H1 (cell line): ENCODE results near the gene TBC1D16. TPM values are rescaled to one million over a fixed set of nuclear protein-coding genes. Genes with fewer than 3 reads are reported as not detected.

ENCODE experiments used
- CTCF ChIA-PET: fragments of 300-600 bp; sonication (Branson Sonifier 250); formaldehyde crosslinking; loops from one replicate; lab custom pipeline; 2021; ENCODE audit not compliant: partially characterized antibody; lab: Charles Lee
- POLR2A ChIA-PET: fragments of 300-600 bp; sonication (Branson Sonifier 250); formaldehyde crosslinking; loops from one replicate; lab custom pipeline; 2021; ENCODE audit warnings: inconsistent platforms; ENCODE audit not compliant: partially characterized antibody; lab: Charles Lee
- DNase-seq, 2 experiments: peaks; one replicate each; pipeline versions ENCODE4 v3.0.0 to v3.0.0-alpha.2; 2010 to 2022; ENCODE audit warnings: low spot score in 2 of 2, low read depth in 1 of 2, mixed read lengths in 1 of 2
- FAIRE-seq: peaks from 2 replicates; lab custom pipeline; 2011; peaks lifted over from hg19 to GRCh38; lab: Jason Lieb, UNC
- H2AFZ ChIP-seq: 2 replicates; pipeline ENCODE4 v1.8.1; 2012; ENCODE audit warnings: low read length, inconsistent platforms
- H2AK5ac ChIP-seq: 2 replicates; pipeline ENCODE4 v1.6.1; 2013; ENCODE audit warnings: low read depth, low read length
- H2BK120ac ChIP-seq: replicated peaks from 2 replicates; pipeline ENCODE3; 2013; ENCODE audit warnings: low read depth, low read length, inconsistent platforms
- H2BK12ac ChIP-seq: 2 replicates; pipeline ENCODE4 v1.6.1; 2013; ENCODE audit warnings: low read depth, low read length
- H2BK15ac ChIP-seq: 2 replicates; pipeline ENCODE4 v1.6.1; 2013; ENCODE audit warnings: low read length
- H2BK20ac ChIP-seq: 2 replicates; pipeline ENCODE4 v1.6.1; 2013; ENCODE audit warnings: low read length
- H2BK5ac ChIP-seq: 2 replicates; pipeline ENCODE4 v1.6.1; 2013; ENCODE audit warnings: low read depth, low read length
- H3K14ac ChIP-seq: 2 replicates; pipeline ENCODE4 v1.6.1; 2013; ENCODE audit warnings: inconsistent platforms; ENCODE audit not compliant: insufficient read length
- H3K18ac ChIP-seq: 2 replicates; pipeline ENCODE4 v1.6.1; 2013; ENCODE audit warnings: low read length; ENCODE audit errors: extremely low read depth
- H3K23ac ChIP-seq: 2 replicates; pipeline ENCODE4 v1.6.1; 2013; ENCODE audit warnings: inconsistent platforms; ENCODE audit not compliant: insufficient read length
- H3K23me2 ChIP-seq: 2 replicates; pipeline ENCODE4 v1.6.1; 2013; ENCODE audit warnings: low read depth, low read length
- H3K27ac ChIP-seq: 2 replicates; pipeline ENCODE4 v1.6.1; 2011; ENCODE audit warnings: low read depth, low read length, inconsistent platforms
- H3K27me3 ChIP-seq, 4 experiments: replicated peaks in 1 of 4; 1 replicate in 1 of 4; 2 replicates in 3 of 4; pipeline versions ENCODE4 v1.6.1 to v1.8.1; 2011 to 2013; ENCODE audit warnings: low read length in 3 of 4, mild to moderate bottlenecking in 3 of 4, inconsistent platforms in 2 of 4, mixed read lengths in 2 of 4, moderate library complexity in 1 of 4; ENCODE audit not compliant: control insufficient read depth in 3 of 4, insufficient read depth in 3 of 4; ENCODE audit errors: extremely low read depth in 1 of 4
- H3K36me3 ChIP-seq, 4 experiments: 2 replicates each; pipeline versions ENCODE4 v1.6.1 to v1.8.1; 2011 to 2013; ENCODE audit warnings: mild to moderate bottlenecking in 4 of 4, low read length in 3 of 4, moderate library complexity in 2 of 4, control low read depth in 1 of 4, inconsistent platforms in 1 of 4; ENCODE audit not compliant: insufficient read depth in 4 of 4, control insufficient read depth in 2 of 4
- H3K4ac ChIP-seq: replicated peaks from 2 replicates; pipeline ENCODE3; 2013; ENCODE audit warnings: low read length, low read depth, mixed read lengths, inconsistent platforms; ENCODE audit not compliant: insufficient read length
- H3K4me1 ChIP-seq, 4 experiments: replicated peaks in 1 of 4; 1 replicate in 1 of 4; 2 replicates in 3 of 4; pipeline versions ENCODE4 v1.6.1 to v1.8.1; 2011 to 2013; ENCODE audit warnings: low read length in 3 of 4, inconsistent platforms in 2 of 4, mixed read lengths in 1 of 4; ENCODE audit not compliant: insufficient read depth in 4 of 4, control insufficient read depth in 3 of 4
- H3K4me2 ChIP-seq, 2 experiments: 2 replicates each; pipeline versions ENCODE4 v1.6.1 to v1.8.1; 2011 to 2013; ENCODE audit warnings: low read depth in 2 of 2, low read length in 2 of 2, control low read depth in 1 of 2, inconsistent platforms in 1 of 2, mild to moderate bottlenecking in 1 of 2; ENCODE audit not compliant: insufficient read depth in 1 of 2
- H3K4me3 ChIP-seq, 4 experiments: fragments of 200-600, 300-600 bp in 1 of 4; sonication (generic), shearing (Covaris generic), sonication (Bioruptor Twin) in 1 of 4; 2 replicates each; pipeline versions ENCODE4 v1.5.1 to v1.8.1; 2011 to 2016; ENCODE audit warnings: low read length in 4 of 4, low read depth in 3 of 4, control low read depth in 2 of 4, inconsistent platforms in 2 of 4, mild to moderate bottlenecking in 2 of 4, mixed read lengths in 1 of 4, moderate library complexity in 1 of 4; ENCODE audit not compliant: insufficient read depth in 2 of 4; ENCODE audit errors: extremely low read depth in 1 of 4
- H3K56ac ChIP-seq: replicated peaks from 2 replicates; pipeline ENCODE3; 2013; ENCODE audit warnings: low read depth, mild to moderate bottlenecking, mixed read lengths, low read length, inconsistent platforms; ENCODE audit not compliant: insufficient read length
- H3K79me1 ChIP-seq: 2 replicates; pipeline ENCODE4 v1.6.1; 2013; ENCODE audit warnings: low read depth, low read length, control low read depth
- H3K79me2 ChIP-seq, 2 experiments: 2 replicates each; pipeline versions ENCODE4 v1.6.1 to v1.8.1; 2012 to 2013; ENCODE audit warnings: low read length in 2 of 2, mild to moderate bottlenecking in 2 of 2, inconsistent platforms in 1 of 2; ENCODE audit not compliant: insufficient read depth in 2 of 2, control insufficient read depth in 1 of 2
- H3K9ac ChIP-seq, 4 experiments: replicated peaks in 1 of 4; 1 replicate in 1 of 4; 2 replicates in 3 of 4; pipeline versions ENCODE4 v1.6.1 to v1.8.1; 2011 to 2013; ENCODE audit warnings: low read depth in 3 of 4, low read length in 3 of 4, control low read depth in 2 of 4, mild to moderate bottlenecking in 2 of 4, moderate library complexity in 2 of 4, inconsistent platforms in 1 of 4; ENCODE audit errors: extremely low read depth in 1 of 4
- H3K9me3 ChIP-seq, 2 experiments: 2 replicates each; pipeline versions ENCODE4 v1.6.1 to v1.8.1; 2012 to 2013; ENCODE audit warnings: mild to moderate bottlenecking in 2 of 2, moderate library complexity in 2 of 2, control low read depth in 1 of 2, inconsistent platforms in 1 of 2, low read depth in 1 of 2, low read length in 1 of 2, mixed read lengths in 1 of 2; ENCODE audit not compliant: insufficient read depth in 2 of 2
- H4K20me1 ChIP-seq, 2 experiments: replicated peaks in 1 of 2; 2 replicates each; pipeline versions ENCODE3 to v1.8.1; 2011 to 2013; ENCODE audit warnings: inconsistent platforms in 2 of 2, low read length in 2 of 2, mild to moderate bottlenecking in 1 of 2; ENCODE audit not compliant: insufficient read depth in 2 of 2, control insufficient read depth in 1 of 2
- H4K5ac ChIP-seq: 2 replicates; pipeline ENCODE4 v1.6.1; 2013; ENCODE audit warnings: low read length, low read depth, mixed read lengths, inconsistent platforms; ENCODE audit not compliant: insufficient read length
- H4K8ac ChIP-seq: 2 replicates; pipeline ENCODE4 v1.8.0; 2013; ENCODE audit warnings: mild to moderate bottlenecking, moderate library complexity, low read length, inconsistent platforms; ENCODE audit not compliant: insufficient read depth; ENCODE audit errors: extremely low read depth
- H4K91ac ChIP-seq: replicated peaks from 2 replicates; pipeline ENCODE3; 2013; ENCODE audit warnings: low read length, mixed read lengths, inconsistent platforms; ENCODE audit not compliant: insufficient read length
- CBX8 ChIP-seq: fragments of 300-800, 300-1000 bp; sonication (generic); IDR thresholded peaks from 2 replicates; pipeline ENCODE4 v1.7.1; 2016; ENCODE audit warnings: low read depth, low read length, borderline replicate concordance
- CTBP2 ChIP-seq: IDR thresholded peaks from 2 replicates; pipeline ENCODE4 v1.7.0; 2011; ENCODE audit warnings: borderline replicate concordance, mild to moderate bottlenecking, moderate library complexity, mixed read lengths, low read length; ENCODE audit not compliant: insufficient read depth, insufficient read length
- EZH2 ChIP-seq: fragments of 200-600 bp; sonication (generic); IDR thresholded peaks from 2 replicates; pipeline ENCODE4 v1.7.1; 2012; ENCODE audit warnings: low read depth, mild to moderate bottlenecking, moderate library complexity, low read length, inconsistent platforms; ENCODE audit not compliant: severe bottlenecking
- GABPA ChIP-seq: IDR thresholded peaks from 2 replicates; pipeline ENCODE4 v1.6.1; 2011; ENCODE audit warnings: mild to moderate bottlenecking, low read length, moderate library complexity, borderline replicate concordance; ENCODE audit not compliant: insufficient read depth
- JUN ChIP-seq: IDR thresholded peaks from 2 replicates; pipeline ENCODE4 v1.6.1; 2011; ENCODE audit warnings: low read depth, mild to moderate bottlenecking, improper control_type of control experiment, low read length
- NRF1 ChIP-seq: IDR thresholded peaks from 2 replicates; pipeline ENCODE4 v1.6.1; 2011; ENCODE audit warnings: mild to moderate bottlenecking, low read depth, low read length, improper control_type of control experiment
- POLR2A ChIP-seq, 2 experiments: IDR thresholded peaks; 1 replicate in 1 of 2; 2 replicates in 1 of 2; pipeline ENCODE4 v1.6.1; 2011; ENCODE audit warnings: low read depth in 2 of 2, low read length in 2 of 2, mild to moderate bottlenecking in 2 of 2; ENCODE audit errors: control extremely low read depth in 1 of 2
- RFX5 ChIP-seq: IDR thresholded peaks from 2 replicates; pipeline ENCODE4 v1.6.1; 2011; ENCODE audit warnings: low read depth, low read length, improper control_type of control experiment, borderline replicate concordance
- SIX5 ChIP-seq: IDR thresholded peaks from 2 replicates; pipeline ENCODE4 v1.6.1; 2011; ENCODE audit warnings: mild to moderate bottlenecking, low read depth, low read length
- SUZ12 ChIP-seq: fragments of 200-600 bp; sonication (generic); IDR thresholded peaks from 2 replicates; pipeline ENCODE4 v1.6.1; 2012; ENCODE audit warnings: mild to moderate bottlenecking, inconsistent platforms, low read length, moderate library complexity, mixed read lengths
- TEAD4 ChIP-seq: IDR thresholded peaks from 2 replicates; pipeline ENCODE4 v1.6.1; 2012; ENCODE audit warnings: low read depth, low read length, inconsistent platforms, mixed read lengths
- YY1 ChIP-seq: IDR thresholded peaks from 2 replicates; pipeline ENCODE4 v1.6.1; 2011; ENCODE audit warnings: low read depth, mild to moderate bottlenecking, low read length
- WGBS, 2 experiments: shearing (Covaris generic) in 1 of 2; methylation state at CpG; one replicate each; pipeline versions ENCODE4 v1.1.6 to v1.1.7; 2013 to 2015; ENCODE audit warnings: low lambda C conversion rate in 2 of 2, mixed read lengths in 2 of 2, inconsistent platforms in 1 of 2, low coverage in 1 of 2, missing lambda C conversion rate in 1 of 2; ENCODE audit not compliant: insufficient replicate concordance in 2 of 2, insufficient coverage in 1 of 2, insufficient read length in 1 of 2; ENCODE audit errors: extremely low coverage in 1 of 2, missing lambda C conversion rate in 1 of 2; 5-methylcytosine and 5-hydroxymethylcytosine counted together
- polyA plus RNA-seq, 7 experiments: library from polyadenylated mRNA; depleted of rRNA in 3 of 7; stranded (reverse) in 5 of 7; unstranded in 2 of 7; fragments of >200 nt in 5 of 7; fragments of 200-250 nt in 2 of 7; gene quantifications; 1 replicate in 5 of 7; 2 replicates in 1 of 7; 4 replicates in 1 of 7; pipeline versions ENCODE4 v1.2.1 to v1.2.3, GENCODE V29; 2011 to 2013; ENCODE audit warnings: missing spikeins in 2 of 7, mixed read lengths in 2 of 7
- total RNA-seq: library from RNA; stranded (reverse); fragmentation: NEBNext Ultra II Directional; extraction: Animal tissue kit (Norgen Biotek cat#: 25700); gene quantifications from 2 replicates; pipeline ENCODE4 v1.2.1, GENCODE V29; 2021
- TF ChIP-seq, protein P1 (sequence below): IDR thresholded peaks from 2 replicates; pipeline ENCODE4 v1.6.1; 2012; ENCODE audit warnings: inconsistent platforms

Gene TBC1D16
- total and polyA plus RNA-seq, 2 of the 8 experiments (the other 6 are each of a cell fraction or from before 2014, with no cell fraction given), result 21.1 to 109 TPM

GRCh38 chr17:80032614-80033171 lies 3.0 kb downstream of the TBC1D16 start:
- Histone ChIP-seq H4K8ac (no peak overlapping the region), H3K9me3 (no peaks in the 10 kb centered on the region), H3K4ac (no peak overlapping the region), H3K27me3 (no peaks in the 10 kb centered on the region), H3K4me3 (no peak overlapping the region), H3K23ac (no peak overlapping the region), H3K27ac (no peak overlapping the region), H3K23me2 (peaks cover 2% of the 10 kb centered on the region; the same call in 1 of the 2 replicates), H3K18ac (no peak overlapping the region), H3K36me3 (no peaks in the 10 kb centered on the region), H2BK20ac (no peak overlapping the region), H3K14ac (no peak overlapping the region), H2BK120ac (no peak overlapping the region), H3K79me1 (peaks cover 35% of the 10 kb centered on the region), H4K5ac (no peak overlapping the region), H2BK12ac (no peak overlapping the region), H3K9ac (no peak overlapping the region; a peak in 1 of 7 replicates), H2BK5ac (no peak overlapping the region), H3K4me1 (peaks cover 0 to 8% (median 4%) of the 10 kb centered on the region in 4 experiments; a peak in 5 of 7 replicates), H4K20me1 (peaks cover 22 to 33% of the 10 kb centered on the region in 2 experiments), H2AFZ (no peak overlapping the region), H3K4me2 (no peak overlapping the region; a peak in 1 of 4 replicates), H3K79me2 (peaks cover 12 to 75% of the 10 kb centered on the region in 2 experiments), H2AK5ac (no peak overlapping the region), H4K91ac (no peak overlapping the region), H3K56ac (no peak overlapping the region), H2BK15ac (no peak overlapping the region)
- no peak for DNase-seq
- POLR2A ChIA-PET, result interaction anchor here (1.1 to 1.6 kb wide), 2 partner anchors 62 to 91 kb away, joined by 3 read pairs; no protein-coding TSS in a partner anchor
- CTCF ChIA-PET, result interaction anchor here (1.0 to 10.8 kb wide), 3 partner anchors 11 to 50 kb away, joined by 3 to 110 read pairs (median 3); no protein-coding TSS in a partner anchor
- FAIRE-seq, result no peak
- 86% methylated on average over 9 of the region's 9 CpGs; no CpG with 5 or more reads in 1 of the 2 experiments for WGBS, 2 experiments
- TF ChIP-seq CTBP2 (no peak), GABPA (no peak), POLR2A (IDR thresholded peaks at IDR 0.05; ENCODE audit: control extremely low read depth in 1 of 2, low read depth in 2 of 2, low read length in 2 of 2) (no peak), EZH2 (no peak), SIX5 (no peak), CBX8 (no peak), JUN (no peak), SUZ12 (no peak), NRF1 (no peak), RFX5 (no peak), YY1 (no peak), TEAD4 (no peak)
- TF ChIP-seq, protein P1, sequence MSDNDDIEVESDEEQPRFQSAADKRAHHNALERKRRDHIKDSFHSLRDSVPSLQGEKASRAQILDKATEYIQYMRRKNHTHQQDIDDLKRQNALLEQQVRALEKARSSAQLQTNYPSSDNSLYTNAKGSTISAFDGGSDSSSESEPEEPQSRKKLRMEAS, result no peak
